GM11168 (cell line): ENCODE measurements around the gene DRC3.
"Not testable (repeated sequence)": the region's sequence is repeated elsewhere in the genome, so short reads cannot be mapped to it uniquely, and the experiment has no call there.

Experiments
- in situ Hi-C: fragments of 300-500 bp; cut with MboI; formaldehyde crosslinking; loops from one replicate; pipeline ENCODE4 v1.12.0; 2022; ENCODE audit warnings: low sequenced_read_pairs; ENCODE audit not compliant: unreplicated experiment

DRC3 gene

DNA sequence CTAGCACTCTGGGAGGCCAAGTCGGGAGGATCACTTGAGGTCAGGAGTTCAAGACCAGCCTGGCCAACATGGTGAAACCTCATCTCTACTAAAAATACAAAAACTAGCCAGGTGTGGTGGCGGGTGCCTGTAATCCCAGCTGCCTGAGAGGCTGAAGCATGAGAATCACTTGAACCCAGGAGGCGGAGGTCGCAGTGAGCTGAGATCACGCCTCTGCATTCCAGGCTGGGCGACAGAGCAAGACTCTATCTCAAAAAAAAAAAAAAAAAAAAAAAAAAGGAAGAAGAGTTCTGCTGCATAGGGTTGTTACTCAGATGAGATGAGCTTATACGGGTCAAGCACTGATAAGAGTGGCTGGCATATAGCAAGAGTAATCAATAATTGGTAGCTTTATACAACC is 32.7 kb upstream of the DRC3 start:
- in situ Hi-C loops, result not testable (repeated sequence)

DNA sequence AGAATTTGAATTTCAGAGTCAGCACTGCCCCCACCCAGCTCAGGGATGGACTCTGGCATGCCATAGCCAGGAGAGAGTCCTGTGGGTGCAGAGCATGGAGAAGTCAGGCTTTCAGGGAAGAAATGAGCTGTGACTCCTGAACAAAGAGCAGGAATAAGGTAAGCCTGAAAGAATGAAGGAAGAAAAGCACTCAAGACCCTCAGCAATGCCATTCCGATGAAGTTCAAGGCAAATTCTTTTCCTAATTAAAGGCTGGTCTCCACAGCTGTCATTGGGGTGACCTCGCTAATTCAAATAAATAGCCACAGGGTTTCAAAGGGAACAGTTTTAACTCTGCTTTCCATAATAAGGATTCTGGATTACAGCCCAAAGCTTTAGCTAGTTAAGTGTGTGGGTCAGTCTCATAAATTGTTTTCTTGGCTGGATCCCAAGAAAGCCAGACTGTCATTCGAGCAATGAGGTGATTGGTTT is 32.2 kb upstream of the DRC3 start:
- in situ Hi-C loops, result no loop called here

DNA sequence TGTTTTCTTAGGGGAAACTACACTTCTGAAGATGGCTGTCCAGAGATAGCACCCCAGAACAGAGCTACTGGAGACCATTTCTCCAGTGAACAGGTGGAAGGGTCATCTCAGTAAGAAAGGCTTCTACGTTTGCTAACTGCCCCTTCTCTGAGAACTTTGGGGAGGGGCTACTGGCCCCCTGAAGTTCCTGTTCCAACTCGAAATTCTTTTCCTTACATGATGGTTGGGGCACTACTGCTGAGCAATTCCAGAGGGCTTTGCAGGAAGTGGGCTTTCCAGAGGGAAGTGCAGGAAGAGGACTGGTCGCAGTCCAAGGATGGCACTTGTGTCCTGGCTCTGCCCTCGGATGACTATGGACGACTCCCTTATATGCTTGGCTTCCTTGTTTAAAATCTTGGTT is 31.6 kb upstream of the DRC3 start:
- in situ Hi-C loops, result no loop called here

- in situ Hi-C loops, result no loop called here
Observed at GRCh38 chr17:17942846-17943245, 29.8 kb upstream of the DRC3 start.

GRCh38 chr17:17943281-17943984 is 29.2 kb upstream of the DRC3 start:
- in situ Hi-C loops, result no loop called here

- in situ Hi-C loops, result no loop called here
Observed at GRCh38 chr17:17944242-17944641, 28.4 kb upstream of the DRC3 start.

- in situ Hi-C loops, result no loop called here
Observed at GRCh38 chr17:17944743-17945142, 27.9 kb upstream of the DRC3 start.

- in situ Hi-C loops, result no loop called here
Observed at GRCh38 chr17:17946093-17946492, 26.6 kb upstream of the DRC3 start.

- in situ Hi-C loops, result no loop called here
Observed at GRCh38 chr17:17947309-17947708, 25.4 kb upstream of the DRC3 start.

DNA sequence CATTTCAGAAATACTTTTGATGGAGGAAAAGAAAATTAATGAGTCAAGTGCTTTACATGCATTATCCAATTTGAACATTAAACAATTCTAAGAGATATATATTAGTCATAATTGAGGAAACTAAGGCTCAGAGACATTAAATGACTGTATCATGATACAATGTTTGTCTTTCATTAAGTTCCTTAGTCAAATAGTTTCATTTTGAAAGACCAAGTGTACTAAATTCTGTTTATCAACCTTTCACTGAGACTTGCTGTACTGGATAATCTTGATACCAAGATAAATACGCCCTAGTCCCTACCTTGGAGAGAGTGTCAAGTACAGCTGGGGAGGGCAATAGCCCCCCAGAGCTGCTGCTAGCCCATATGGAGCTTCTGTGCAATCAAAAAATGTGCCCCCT is 24.7 kb upstream of the DRC3 start:
- in situ Hi-C loops, result no loop called here

- in situ Hi-C loops, result no loop called here
Observed at GRCh38 chr17:17950347-17950746, 22.3 kb upstream of the DRC3 start.

GRCh38 chr17:17950806-17951205 is 21.9 kb upstream of the DRC3 start:
- in situ Hi-C loops, result no loop called here

DNA sequence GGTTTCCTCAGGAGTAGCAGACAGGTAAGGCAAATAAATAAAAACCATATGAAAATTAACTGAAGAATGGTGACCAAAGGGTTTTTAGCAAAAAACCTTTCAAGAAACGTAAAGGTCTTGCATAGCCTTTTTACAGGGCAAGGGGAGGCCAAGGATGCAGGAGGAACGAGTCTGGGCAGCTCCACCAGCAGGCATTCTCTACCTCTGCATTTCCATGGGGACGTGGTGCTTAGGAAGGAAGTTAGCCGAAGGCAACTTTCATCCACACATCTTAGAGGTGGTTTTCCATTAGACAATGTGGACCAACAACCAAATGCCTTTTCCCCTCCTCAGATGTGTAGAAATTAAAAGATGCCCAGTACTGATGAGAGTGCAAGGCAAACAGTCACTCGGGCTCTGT is 21.1 kb upstream of the DRC3 start:
- in situ Hi-C loops, result no loop called here

DNA sequence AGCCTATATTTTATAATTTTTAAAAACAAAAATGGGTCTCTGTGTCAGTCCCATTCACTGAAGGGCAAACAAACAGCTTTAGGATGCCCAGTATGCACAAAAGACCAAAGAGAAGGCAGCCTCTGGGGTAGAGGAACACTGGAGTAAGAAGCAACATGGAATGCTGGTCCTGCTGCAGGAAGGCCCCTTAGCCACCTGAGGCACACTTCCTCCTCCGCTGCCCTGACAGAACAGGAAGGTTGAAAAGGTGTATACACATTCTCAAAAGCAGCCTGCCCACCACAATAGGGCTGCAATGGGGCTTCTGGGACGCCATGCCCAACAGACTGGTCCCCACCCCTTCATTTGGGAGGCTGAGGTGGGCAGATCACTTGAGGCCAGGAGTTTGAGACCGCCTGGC is 20.0 kb upstream of the DRC3 start:
- in situ Hi-C loops, result no loop called here

DNA sequence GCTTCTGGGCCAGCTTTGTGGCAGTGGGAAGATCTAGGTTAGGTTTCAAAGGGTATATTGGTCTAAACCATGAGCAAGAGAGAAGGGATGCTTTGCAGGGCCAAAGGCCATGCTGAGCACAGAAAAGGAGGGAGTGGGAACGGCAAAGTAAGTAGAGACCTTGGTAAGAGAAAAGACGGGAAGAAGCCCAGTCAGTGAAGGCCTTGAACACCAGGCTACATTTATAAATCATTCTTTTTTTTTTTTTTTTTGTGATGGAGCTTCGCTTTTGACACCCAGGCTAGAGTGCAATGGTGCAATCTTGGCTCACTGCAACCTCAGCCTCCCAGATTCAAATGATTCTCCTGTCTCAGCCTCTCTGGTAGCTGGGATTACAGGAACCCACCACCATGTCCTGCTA is 18.6 kb upstream of the DRC3 start:
- in situ Hi-C loops, result no loop called here

- in situ Hi-C loops, result not testable (repeated sequence)
Observed at GRCh38 chr17:17955790-17956341, 16.8 kb upstream of the DRC3 start.

DNA sequence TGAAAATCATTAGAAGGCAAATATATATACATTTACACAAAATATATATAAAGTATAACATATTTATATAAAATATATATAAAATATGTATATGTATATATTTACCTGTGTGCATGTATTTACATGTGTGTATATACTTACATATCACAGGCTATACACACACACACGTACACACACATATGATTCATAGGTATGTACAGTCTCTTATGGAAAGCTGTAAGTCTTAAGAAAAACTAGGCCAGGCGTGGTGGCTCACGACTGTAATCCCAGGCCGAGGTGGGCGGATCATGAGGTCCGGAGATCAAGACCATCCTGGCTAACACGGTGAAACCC is 15.1 kb upstream of the DRC3 start:
- in situ Hi-C loops, result no loop called here

DNA sequence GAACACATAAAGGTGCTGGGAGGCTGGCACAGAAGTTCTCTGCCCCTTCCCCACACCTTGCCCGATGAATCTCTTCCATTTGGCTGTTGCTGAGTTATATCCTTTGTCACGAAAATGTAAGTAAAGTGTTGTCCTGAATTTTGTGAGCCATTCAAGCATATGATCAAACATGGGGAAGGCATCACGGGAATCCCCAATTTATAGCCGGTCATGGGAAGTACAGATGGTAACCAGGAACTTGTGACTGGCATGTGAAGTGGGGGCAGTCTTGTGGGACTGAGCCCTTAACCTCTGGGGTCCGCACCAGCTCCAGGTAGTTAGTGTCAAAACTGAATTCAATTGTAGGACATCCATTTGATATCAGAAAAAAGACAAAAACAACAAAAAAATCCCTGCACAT is 13.7 kb upstream of the DRC3 start:
- in situ Hi-C loops, result no loop called here

DNA sequence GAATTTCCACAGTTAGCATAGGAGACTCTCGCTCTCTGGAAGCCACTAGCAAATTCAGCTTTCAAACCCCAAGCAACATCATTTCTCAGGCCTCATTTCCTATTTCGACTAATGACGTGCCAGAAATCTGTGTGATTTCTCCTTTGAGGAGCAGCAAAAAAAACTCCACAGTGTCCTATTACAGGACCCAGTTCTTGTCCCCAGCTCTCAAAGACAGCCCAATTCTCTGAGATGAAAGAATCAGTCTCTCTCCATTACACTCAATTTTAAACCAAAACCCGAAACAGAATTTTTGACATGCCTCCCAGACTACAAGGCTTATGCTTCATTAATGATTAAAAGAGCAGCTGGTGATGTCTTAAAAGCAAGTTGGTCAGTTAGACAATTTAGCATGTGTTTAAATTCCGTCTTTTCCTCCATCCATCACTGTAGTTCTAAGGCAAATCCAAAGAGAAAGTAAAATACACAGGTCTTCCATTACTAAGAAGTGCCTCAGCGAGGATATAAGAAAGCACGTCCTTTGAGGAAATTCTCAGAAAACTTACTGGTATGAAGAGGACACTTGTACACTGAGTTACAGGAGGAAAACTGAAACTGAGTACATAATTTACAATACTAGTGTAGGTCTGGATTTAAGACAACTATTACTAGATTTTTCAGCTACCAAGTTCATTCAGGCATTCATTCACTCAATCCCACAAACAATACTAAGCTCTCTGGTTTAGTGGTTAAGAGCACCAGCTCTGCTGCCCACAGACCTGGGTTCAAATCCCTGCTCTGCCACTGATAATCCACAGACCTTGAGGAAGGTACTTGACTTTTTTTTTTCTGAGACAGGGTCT is 12.9 kb upstream of the DRC3 start:
- in situ Hi-C loops, result no loop called here

GRCh38 chr17:17960500-17961030 is 12.1 kb upstream of the DRC3 start:
- in situ Hi-C loops, result no loop called here

DNA sequence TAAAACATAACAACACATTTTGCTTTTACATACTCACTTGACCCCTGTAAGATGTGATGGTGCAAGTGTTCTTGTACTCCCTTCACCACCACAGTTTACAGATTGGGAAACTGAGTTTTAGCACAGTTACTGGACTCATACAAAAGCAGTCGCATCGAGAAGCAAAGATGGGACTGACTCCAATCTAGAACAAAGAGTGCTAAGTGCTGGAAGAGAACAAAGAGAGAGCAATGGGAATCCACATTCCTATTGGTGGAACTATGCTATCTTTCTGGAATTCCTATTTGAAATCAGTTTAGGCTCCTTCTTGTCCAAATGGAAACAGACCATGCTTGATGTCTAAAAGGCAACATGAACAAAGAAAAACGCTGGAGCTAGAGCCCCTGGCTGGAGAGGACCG is 9.6 kb upstream of the DRC3 start:
- in situ Hi-C loops, result no loop called here
